ENCODE measurements around the gene PHF24.
"Not testable (repeated sequence)": the region's sequence is repeated elsewhere in the genome, so short reads cannot be mapped to it uniquely, and the experiment has no call there.

Gene PHF24

GRCh38 chr9:35002623-35003022 is 44.5 kb downstream of the PHF24 start:
- TF ChIP-seq CTCF (IDR thresholded peaks at IDR 0.05; ENCODE audit: insufficient read depth, low read depth, low read length, missing control alignments) = no peak
- no peak for DNase-seq (ENCODE audit: low read depth)
- no peak overlapping the region for H3K4me3 ChIP-seq (ENCODE audit: low read depth, low read length)

GRCh38 chr9:35004299-35004698 is 46.2 kb downstream of the PHF24 start:
- not testable (repeated sequence) for H3K4me3 ChIP-seq (ENCODE audit: low read depth, low read length); DNase-seq (ENCODE audit: low read depth)

GRCh38 chr9:35010351-35010958 is 52.4 kb downstream of the PHF24 start:
- DNase-seq (ENCODE audit: low read depth) = no peak
- TF ChIP-seq CTCF (IDR thresholded peaks at IDR 0.05; ENCODE audit: insufficient read depth, low read depth, low read length, missing control alignments) = no peak
- no peak overlapping the region for H3K4me3 ChIP-seq (ENCODE audit: low read depth, low read length)

GRCh38 chr9:35014517-35014916 is 56.4 kb downstream of the PHF24 start:
- DNase-seq (ENCODE audit: low read depth) = no peak
- no peak for TF ChIP-seq CTCF (IDR thresholded peaks at IDR 0.05; ENCODE audit: insufficient read depth, low read depth, low read length, missing control alignments)
- H3K4me3 ChIP-seq (ENCODE audit: low read depth, low read length) = no peak overlapping the region

GRCh38 chr9:35023443-35023842 is 65.4 kb downstream of the PHF24 start:
- DNase-seq (ENCODE audit: low read depth) = peak; percentile 51
- not testable (repeated sequence) for H3K4me3 ChIP-seq (ENCODE audit: low read depth, low read length)

GRCh38 chr9:35026671-35027070 is 68.6 kb downstream of the PHF24 start:
- no peak for TF ChIP-seq CTCF (IDR thresholded peaks at IDR 0.05; ENCODE audit: insufficient read depth, low read depth, low read length, missing control alignments)
- DNase-seq (ENCODE audit: low read depth) = no peak
- no peak overlapping the region for H3K4me3 ChIP-seq (ENCODE audit: low read depth, low read length)

- no peak for TF ChIP-seq CTCF (IDR thresholded peaks at IDR 0.05; ENCODE audit: insufficient read depth, low read depth, low read length, missing control alignments)
- H3K4me3 ChIP-seq (ENCODE audit: low read depth, low read length) = no peak overlapping the region
- no peak for DNase-seq (ENCODE audit: low read depth)
These were observed 69.3 kb downstream of the PHF24 start for GRCh38 chr9:35027374-35027773.

GRCh38 chr9:35027860-35028259 is 69.8 kb downstream of the PHF24 start:
- no peak for TF ChIP-seq CTCF (IDR thresholded peaks at IDR 0.05; ENCODE audit: insufficient read depth, low read depth, low read length, missing control alignments)
- DNase-seq (ENCODE audit: low read depth) = no peak
- H3K4me3 ChIP-seq (ENCODE audit: low read depth, low read length) = no peak overlapping the region
